GM23338 (cell line): ENCODE measurements around the gene HIBADH. TPM values are rescaled to one million over a fixed set of nuclear protein-coding genes. Genes with fewer than 3 reads are reported as not detected.

Source experiments
- ATAC-seq: fragments of 200-7000 bp; cut with Tn5 transposase; 3 replicates; pipeline ENCODE4 v1.9.1; 2020
- DNase-seq: peaks from one replicate; pipeline ENCODE4 v3.0.0-alpha.2; 2015; ENCODE audit warnings: low spot score
- H2AFZ ChIP-seq: fragments of 200-600 bp; sonication (generic); 2 replicates; pipeline ENCODE4 v1.8.0; 2016; ENCODE audit warnings: antibody characterized with exemption, mild to moderate bottlenecking, moderate library complexity
- H3F3A ChIP-seq: fragments of 200-600 bp; sonication (generic); replicated peaks from 2 replicates; pipeline ENCODE4 v1.8.0; 2017; ENCODE audit warnings: antibody characterized with exemption, mixed run types, low read depth
- H3K27ac ChIP-seq: fragments of 200-600 bp; sonication (generic); 2 replicates; pipeline ENCODE4 v1.6.1; 2016; ENCODE audit warnings: low read depth
- H3K27me3 ChIP-seq: fragments of 200-600 bp; sonication (generic); 2 replicates; pipeline ENCODE4 v1.8.0; 2016; ENCODE audit warnings: mild to moderate bottlenecking, mixed run types, moderate library complexity; ENCODE audit not compliant: insufficient read depth
- H3K36me3 ChIP-seq: fragments of 200-600 bp; sonication (generic); 2 replicates; pipeline ENCODE4 v1.8.0; 2016; ENCODE audit warnings: mild to moderate bottlenecking; ENCODE audit not compliant: insufficient read depth
- H3K4me1 ChIP-seq: fragments of 200-600 bp; sonication (generic); 2 replicates; pipeline ENCODE4 v1.8.0; 2016; ENCODE audit warnings: mild to moderate bottlenecking, moderate library complexity; ENCODE audit not compliant: insufficient read depth
- H3K4me2 ChIP-seq: fragments of 200-600 bp; sonication (generic); 2 replicates; pipeline ENCODE4 v1.7.1; 2017; ENCODE audit warnings: mixed run types
- H3K4me3 ChIP-seq: fragments of 200-600 bp; sonication (generic); 2 replicates; pipeline ENCODE4 v1.6.1; 2016; ENCODE audit warnings: mixed run types
- H3K79me2 ChIP-seq: fragments of 200-600 bp; sonication (generic); replicated peaks from 2 replicates; pipeline ENCODE4 v1.8.0; 2017; ENCODE audit warnings: mild to moderate bottlenecking; ENCODE audit not compliant: insufficient read depth
- H3K9me2 ChIP-seq: fragments of 200-600 bp; sonication (generic); 2 replicates; pipeline ENCODE4 v1.8.0; 2017; ENCODE audit not compliant: insufficient read depth
- H4K20me1 ChIP-seq: fragments of 200-600 bp; sonication (generic); replicated peaks from 2 replicates; pipeline ENCODE4 v1.8.0; 2017; ENCODE audit warnings: mild to moderate bottlenecking; ENCODE audit not compliant: insufficient read depth
- H3K27ac Mint-ChIP-seq: 2 replicates; pipeline ENCODE4 v1.8.0; 2020; ENCODE audit warnings: inconsistent platforms, mild to moderate bottlenecking, moderate library complexity, mixed read lengths
- H3K27me3 Mint-ChIP-seq: 3 replicates; pipeline ENCODE4 v1.8.0; 2022; ENCODE audit warnings: low read depth, mild to moderate bottlenecking, moderate library complexity, mixed read lengths, inconsistent platforms; ENCODE audit not compliant: insufficient read depth, poor library complexity
- H3K36me3 Mint-ChIP-seq: 3 replicates; pipeline ENCODE4 v1.8.0; 2021; ENCODE audit warnings: low read depth, mild to moderate bottlenecking, inconsistent platforms, moderate library complexity, mixed read lengths
- H3K4me1 Mint-ChIP-seq: 3 replicates; pipeline ENCODE4 v1.8.0; 2020; ENCODE audit warnings: mild to moderate bottlenecking, inconsistent platforms, mixed read lengths
- H3K4me3 Mint-ChIP-seq: 3 replicates; pipeline ENCODE4 v1.8.0; 2021; ENCODE audit warnings: moderate library complexity, mild to moderate bottlenecking, inconsistent platforms, mixed read lengths
- H3K9me3 Mint-ChIP-seq: 3 replicates; pipeline ENCODE4 v1.8.0; 2020; ENCODE audit warnings: moderate library complexity, mild to moderate bottlenecking, inconsistent platforms, mixed read lengths
- CREB1 ChIP-seq: fragments of 250-450 bp; sonication (Bioruptor Pico); IDR thresholded peaks from 2 replicates; pipeline ENCODE4 v1.5.0; 2020; ENCODE audit warnings: low read depth, mild to moderate bottlenecking, moderate library complexity
- CTCF ChIP-seq, 2 experiments: fragments of 200-600 bp in 1 of 2; sonication (generic) in 1 of 2; conservative IDR thresholded peaks; 2 replicates each; pipeline versions ENCODE4 v1.5.1 to v1.6.1; 2016 to 2017; ENCODE audit warnings: antibody characterized with exemption in 2 of 2, low read depth in 2 of 2, mild to moderate bottlenecking in 2 of 2, moderate library complexity in 1 of 2
- EZH2 ChIP-seq: fragments of 200-600 bp; sonication (generic); IDR thresholded peaks from one replicate; pipeline ENCODE4 v1.8.0; 2017; ENCODE audit warnings: antibody characterized with exemption, mild to moderate bottlenecking, low read depth; ENCODE audit not compliant: unreplicated experiment
- EZH2phosphoT487 ChIP-seq: fragments of 200-600 bp; sonication (generic); IDR thresholded peaks from one replicate; pipeline ENCODE4 v1.8.1; 2018; ENCODE audit warnings: antibody characterized with exemption; ENCODE audit not compliant: unreplicated experiment
- JUNB ChIP-seq: IDR thresholded peaks from one replicate; pipeline ENCODE4 v1.6.1; 2016; ENCODE audit warnings: antibody characterized with exemption; ENCODE audit not compliant: unreplicated experiment
- NANOG ChIP-seq: IDR thresholded peaks from 2 replicates; pipeline ENCODE4 v1.6.1; 2016; ENCODE audit warnings: antibody characterized with exemption, borderline replicate concordance
- POLR2AphosphoS5 ChIP-seq: IDR thresholded peaks from 2 replicates; pipeline ENCODE4 v1.6.1; 2016; ENCODE audit warnings: antibody characterized with exemption, low read depth
- STAT1 ChIP-seq: IDR thresholded peaks from one replicate; pipeline ENCODE4 v1.6.1; 2016; ENCODE audit warnings: antibody characterized with exemption; ENCODE audit not compliant: unreplicated experiment
- ZNF114 ChIP-seq: fragments of 250-450 bp; sonication (Bioruptor Pico); IDR thresholded peaks from 2 replicates; pipeline ENCODE4 v1.5.0; 2020; ENCODE audit warnings: mild to moderate bottlenecking, moderate library complexity
- ZNF331 ChIP-seq: fragments of 250-450 bp; sonication (Bioruptor Pico); IDR thresholded peaks from 2 replicates; pipeline ENCODE4 v1.5.0; 2020; ENCODE audit warnings: low read depth, mild to moderate bottlenecking, moderate library complexity
- polyA plus RNA-seq: library from polyadenylated mRNA; unstranded; fragments of >200 nt; fragmentation: Nextera tagmentation; extraction: Ambion mirVana; gene quantifications from 2 replicates; pipeline ENCODE4 v1.2.1, GENCODE V29; 2016
- total RNA-seq: library from RNA; depleted of rRNA; stranded (reverse); fragments of >200 nt; shearing (Covaris generic); gene quantifications from 2 replicates; pipeline ENCODE4 v1.2.3, GENCODE V29; 2014
- TF ChIP-seq, protein P1 (sequence below): IDR thresholded peaks from 2 replicates; pipeline ENCODE4 v1.6.1; 2016; ENCODE audit warnings: antibody characterized with exemption
- TF ChIP-seq, protein P2 (sequence below): fragments of 250-450 bp; sonication (Bioruptor Pico); IDR thresholded peaks from 2 replicates; pipeline ENCODE4 v1.5.0; 2020; ENCODE audit warnings: mild to moderate bottlenecking, moderate library complexity
- TF ChIP-seq, protein P3 (sequence below): IDR thresholded peaks from one replicate; pipeline ENCODE4 v1.6.1; 2018; ENCODE audit warnings: antibody characterized with exemption; ENCODE audit not compliant: unreplicated experiment

Gene HIBADH
- total and polyA plus RNA-seq, 2 experiments from 2014 or later, result 31.3 to 57.0 TPM

DNA sequence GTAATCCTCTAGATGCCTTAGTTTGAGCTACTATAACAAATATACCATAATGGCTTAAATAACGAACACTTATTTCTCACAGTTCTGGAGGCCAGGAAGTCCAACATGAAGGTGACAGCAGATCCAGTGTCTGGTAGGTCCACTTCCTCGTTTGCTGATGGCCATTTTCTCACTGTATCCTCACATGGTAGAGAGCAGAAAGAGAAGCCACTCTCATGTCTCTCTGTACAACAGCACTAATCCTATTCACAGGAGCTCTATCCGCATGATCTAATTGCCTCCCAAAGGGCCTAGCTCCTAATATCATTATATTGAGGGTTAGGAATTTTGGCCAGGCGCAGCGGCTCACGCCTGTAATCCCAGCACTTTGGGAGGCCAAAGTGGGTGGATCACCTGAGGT is 10.2 kb downstream of the HIBADH start:
- Histone ChIP-seq H3F3A (no peaks in the 10 kb centered on the region), H3K4me3 (no peak overlapping the region), H3K27me3 (no peaks in the 10 kb centered on the region), H2AFZ (no peak overlapping the region), H3K9me2 (no peaks in the 10 kb centered on the region), H3K4me2 (no peak overlapping the region), H3K79me2 (peaks cover 7% of the 10 kb centered on the region), H3K27ac (no peak overlapping the region), H3K4me1 (no peaks in the 10 kb centered on the region), H3K36me3 (peaks cover 10% of the 10 kb centered on the region; the same call in 1 of the 2 replicates), H4K20me1 (peaks cover 2% of the 10 kb centered on the region; the same call in 1 of the 2 replicates)
- Mint-ChIP-seq H3K27me3 (no peaks in the 10 kb centered on the region), H3K9me3 (no peaks in the 10 kb centered on the region), H3K27ac (no peak overlapping the region), H3K4me3 (no peak overlapping the region), H3K4me1 (no peaks in the 10 kb centered on the region), H3K36me3 (peaks cover 6% of the 10 kb centered on the region; the same call in 2 of the 3 replicates)
- ATAC-seq (no peak), DNase-seq (no peak)
- no peak for TF ChIP-seq EZH2
- TF ChIP-seq ZNF114 (CRISPR knock-in tag), result no peak
- TF ChIP-seq EZH2phosphoT487, result no peak
- TF ChIP-seq, protein P1, sequence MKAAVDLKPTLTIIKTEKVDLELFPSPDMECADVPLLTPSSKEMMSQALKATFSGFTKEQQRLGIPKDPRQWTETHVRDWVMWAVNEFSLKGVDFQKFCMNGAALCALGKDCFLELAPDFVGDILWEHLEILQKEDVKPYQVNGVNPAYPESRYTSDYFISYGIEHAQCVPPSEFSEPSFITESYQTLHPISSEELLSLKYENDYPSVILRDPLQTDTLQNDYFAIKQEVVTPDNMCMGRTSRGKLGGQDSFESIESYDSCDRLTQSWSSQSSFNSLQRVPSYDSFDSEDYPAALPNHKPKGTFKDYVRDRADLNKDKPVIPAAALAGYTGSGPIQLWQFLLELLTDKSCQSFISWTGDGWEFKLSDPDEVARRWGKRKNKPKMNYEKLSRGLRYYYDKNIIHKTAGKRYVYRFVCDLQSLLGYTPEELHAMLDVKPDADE, result no peak
- no peak for TF ChIP-seq CTCF (conservative IDR thresholded peaks at IDR 0.05; ENCODE audit: low read depth in 2 of 2)
- no peak for TF ChIP-seq CREB1
- TF ChIP-seq, protein P2, sequence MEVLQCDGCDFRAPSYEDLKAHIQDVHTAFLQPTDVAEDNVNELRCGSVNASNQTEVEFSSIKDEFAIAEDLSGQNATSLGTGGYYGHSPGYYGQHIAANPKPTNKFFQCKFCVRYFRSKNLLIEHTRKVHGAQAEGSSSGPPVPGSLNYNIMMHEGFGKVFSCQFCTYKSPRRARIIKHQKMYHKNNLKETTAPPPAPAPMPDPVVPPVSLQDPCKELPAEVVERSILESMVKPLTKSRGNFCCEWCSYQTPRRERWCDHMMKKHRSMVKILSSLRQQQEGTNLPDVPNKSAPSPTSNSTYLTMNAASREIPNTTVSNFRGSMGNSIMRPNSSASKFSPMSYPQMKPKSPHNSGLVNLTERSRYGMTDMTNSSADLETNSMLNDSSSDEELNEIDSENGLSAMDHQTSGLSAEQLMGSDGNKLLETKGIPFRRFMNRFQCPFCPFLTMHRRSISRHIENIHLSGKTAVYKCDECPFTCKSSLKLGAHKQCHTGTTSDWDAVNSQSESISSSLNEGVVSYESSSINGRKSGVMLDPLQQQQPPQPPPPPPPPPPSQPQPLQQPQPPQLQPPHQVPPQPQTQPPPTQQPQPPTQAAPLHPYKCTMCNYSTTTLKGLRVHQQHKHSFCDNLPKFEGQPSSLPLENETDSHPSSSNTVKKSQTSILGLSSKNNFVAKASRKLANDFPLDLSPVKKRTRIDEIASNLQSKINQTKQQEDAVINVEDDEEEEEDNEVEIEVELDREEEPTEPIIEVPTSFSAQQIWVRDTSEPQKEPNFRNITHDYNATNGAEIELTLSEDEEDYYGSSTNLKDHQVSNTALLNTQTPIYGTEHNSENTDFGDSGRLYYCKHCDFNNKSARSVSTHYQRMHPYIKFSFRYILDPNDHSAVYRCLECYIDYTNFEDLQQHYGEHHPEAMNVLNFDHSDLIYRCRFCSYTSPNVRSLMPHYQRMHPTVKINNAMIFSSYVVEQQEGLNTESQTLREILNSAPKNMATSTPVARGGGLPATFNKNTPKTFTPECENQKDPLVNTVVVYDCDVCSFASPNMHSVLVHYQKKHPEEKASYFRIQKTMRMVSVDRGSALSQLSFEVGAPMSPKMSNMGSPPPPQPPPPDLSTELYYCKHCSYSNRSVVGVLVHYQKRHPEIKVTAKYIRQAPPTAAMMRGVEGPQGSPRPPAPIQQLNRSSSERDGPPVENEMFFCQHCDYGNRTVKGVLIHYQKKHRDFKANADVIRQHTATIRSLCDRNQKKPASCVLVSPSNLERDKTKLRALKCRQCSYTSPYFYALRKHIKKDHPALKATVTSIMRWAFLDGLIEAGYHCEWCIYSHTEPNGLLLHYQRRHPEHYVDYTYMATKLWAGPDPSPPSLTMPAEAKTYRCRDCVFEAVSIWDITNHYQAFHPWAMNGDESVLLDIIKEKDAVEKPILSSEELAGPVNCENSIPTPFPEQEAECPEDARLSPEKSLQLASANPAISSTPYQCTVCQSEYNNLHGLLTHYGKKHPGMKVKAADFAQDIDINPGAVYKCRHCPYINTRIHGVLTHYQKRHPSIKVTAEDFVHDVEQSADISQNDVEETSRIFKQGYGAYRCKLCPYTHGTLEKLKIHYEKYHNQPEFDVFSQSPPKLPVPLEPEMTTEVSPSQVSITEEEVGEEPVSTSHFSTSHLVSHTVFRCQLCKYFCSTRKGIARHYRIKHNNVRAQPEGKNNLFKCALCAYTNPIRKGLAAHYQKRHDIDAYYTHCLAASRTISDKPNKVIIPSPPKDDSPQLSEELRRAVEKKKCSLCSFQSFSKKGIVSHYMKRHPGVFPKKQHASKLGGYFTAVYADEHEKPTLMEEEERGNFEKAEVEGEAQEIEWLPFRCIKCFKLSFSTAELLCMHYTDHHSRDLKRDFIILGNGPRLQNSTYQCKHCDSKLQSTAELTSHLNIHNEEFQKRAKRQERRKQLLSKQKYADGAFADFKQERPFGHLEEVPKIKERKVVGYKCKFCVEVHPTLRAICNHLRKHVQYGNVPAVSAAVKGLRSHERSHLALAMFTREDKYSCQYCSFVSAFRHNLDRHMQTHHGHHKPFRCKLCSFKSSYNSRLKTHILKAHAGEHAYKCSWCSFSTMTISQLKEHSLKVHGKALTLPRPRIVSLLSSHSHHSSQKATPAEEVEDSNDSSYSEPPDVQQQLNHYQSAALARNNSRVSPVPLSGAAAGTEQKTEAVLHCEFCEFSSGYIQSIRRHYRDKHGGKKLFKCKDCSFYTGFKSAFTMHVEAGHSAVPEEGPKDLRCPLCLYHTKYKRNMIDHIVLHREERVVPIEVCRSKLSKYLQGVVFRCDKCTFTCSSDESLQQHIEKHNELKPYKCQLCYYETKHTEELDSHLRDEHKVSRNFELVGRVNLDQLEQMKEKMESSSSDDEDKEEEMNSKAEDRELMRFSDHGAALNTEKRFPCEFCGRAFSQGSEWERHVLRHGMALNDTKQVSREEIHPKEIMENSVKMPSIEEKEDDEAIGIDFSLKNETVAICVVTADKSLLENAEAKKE (CRISPR knock-in tag), result no peak
- TF ChIP-seq, protein P3, sequence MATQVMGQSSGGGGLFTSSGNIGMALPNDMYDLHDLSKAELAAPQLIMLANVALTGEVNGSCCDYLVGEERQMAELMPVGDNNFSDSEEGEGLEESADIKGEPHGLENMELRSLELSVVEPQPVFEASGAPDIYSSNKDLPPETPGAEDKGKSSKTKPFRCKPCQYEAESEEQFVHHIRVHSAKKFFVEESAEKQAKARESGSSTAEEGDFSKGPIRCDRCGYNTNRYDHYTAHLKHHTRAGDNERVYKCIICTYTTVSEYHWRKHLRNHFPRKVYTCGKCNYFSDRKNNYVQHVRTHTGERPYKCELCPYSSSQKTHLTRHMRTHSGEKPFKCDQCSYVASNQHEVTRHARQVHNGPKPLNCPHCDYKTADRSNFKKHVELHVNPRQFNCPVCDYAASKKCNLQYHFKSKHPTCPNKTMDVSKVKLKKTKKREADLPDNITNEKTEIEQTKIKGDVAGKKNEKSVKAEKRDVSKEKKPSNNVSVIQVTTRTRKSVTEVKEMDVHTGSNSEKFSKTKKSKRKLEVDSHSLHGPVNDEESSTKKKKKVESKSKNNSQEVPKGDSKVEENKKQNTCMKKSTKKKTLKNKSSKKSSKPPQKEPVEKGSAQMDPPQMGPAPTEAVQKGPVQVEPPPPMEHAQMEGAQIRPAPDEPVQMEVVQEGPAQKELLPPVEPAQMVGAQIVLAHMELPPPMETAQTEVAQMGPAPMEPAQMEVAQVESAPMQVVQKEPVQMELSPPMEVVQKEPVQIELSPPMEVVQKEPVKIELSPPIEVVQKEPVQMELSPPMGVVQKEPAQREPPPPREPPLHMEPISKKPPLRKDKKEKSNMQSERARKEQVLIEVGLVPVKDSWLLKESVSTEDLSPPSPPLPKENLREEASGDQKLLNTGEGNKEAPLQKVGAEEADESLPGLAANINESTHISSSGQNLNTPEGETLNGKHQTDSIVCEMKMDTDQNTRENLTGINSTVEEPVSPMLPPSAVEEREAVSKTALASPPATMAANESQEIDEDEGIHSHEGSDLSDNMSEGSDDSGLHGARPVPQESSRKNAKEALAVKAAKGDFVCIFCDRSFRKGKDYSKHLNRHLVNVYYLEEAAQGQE, result no peak
- TF ChIP-seq STAT1, result no peak
- no peak for TF ChIP-seq NANOG
- no peak for TF ChIP-seq JUNB
- no peak for TF ChIP-seq POLR2AphosphoS5
- TF ChIP-seq ZNF331 (CRISPR knock-in tag), result no peak
